Colonic mucosa (tissue), 4 donors: ENCODE data around the gene RHBDL3. TPM values are rescaled to one million over a fixed set of nuclear protein-coding genes. Genes with fewer than 3 reads are reported as not detected.

ENCODE experiments used
- DNase-seq: peaks from one replicate; pipeline ENCODE4 v3.0.0-alpha.2; 2020
- H3K27ac ChIP-seq: fragments of 200-600 bp; one replicate; pipeline ENCODE4 v1.8.0; 2021
- H3K27me3 ChIP-seq: fragments of 200-600 bp; one replicate; pipeline ENCODE4 v1.8.0; 2021
- H3K36me3 ChIP-seq: fragments of 200-600 bp; one replicate; pipeline ENCODE4 v1.8.0; 2021
- H3K4me1 ChIP-seq: fragments of 200-600 bp; one replicate; pipeline ENCODE4 v1.8.0; 2021; ENCODE audit warnings: mild to moderate bottlenecking
- H3K4me3 ChIP-seq: fragments of 200-600 bp; one replicate; pipeline ENCODE4 v1.8.0; 2021
- H3K9ac ChIP-seq, 2 donors: one replicate each; pipeline ENCODE4 v1.7.0; 2013; ENCODE audit warnings: control low read depth in 2 of 2, low read depth in 2 of 2, low read length in 2 of 2
- H3K9me3 ChIP-seq: fragments of 200-600 bp; one replicate; pipeline ENCODE4 v1.8.0; 2021
- intact Hi-C: fragments of 100-400 bp; cut with DNase I; formaldehyde crosslinking; loops from one replicate; pipeline ENCODE4 v1.14.1; 2022
- total RNA-seq, 2 donors: library from RNA; stranded (reverse); fragmentation: NEBNext Ultra II Directional in 1 of 2; extraction: Animal tissue kit (Norgen Biotek cat#: 25700) in 1 of 2; gene quantifications; one replicate each; pipeline ENCODE4 v1.2.1, GENCODE V29; 2021
- TF ChIP-seq, protein P1 (sequence below): fragments of 200-600 bp; IDR thresholded peaks from one replicate; pipeline ENCODE4 v1.8.0; 2022; ENCODE audit warnings: antibody characterized with exemption, mild to moderate bottlenecking
- donor health status: healthy.
- donor health status: DM: no; HTN: no; CAD: no.
- donor health status: DM: no; HTN: no; CAD: no.

The RHBDL3 gene
- total RNA-seq, 2 donors from 2014 or later, result 0.53 to 0.62 TPM

DNA sequence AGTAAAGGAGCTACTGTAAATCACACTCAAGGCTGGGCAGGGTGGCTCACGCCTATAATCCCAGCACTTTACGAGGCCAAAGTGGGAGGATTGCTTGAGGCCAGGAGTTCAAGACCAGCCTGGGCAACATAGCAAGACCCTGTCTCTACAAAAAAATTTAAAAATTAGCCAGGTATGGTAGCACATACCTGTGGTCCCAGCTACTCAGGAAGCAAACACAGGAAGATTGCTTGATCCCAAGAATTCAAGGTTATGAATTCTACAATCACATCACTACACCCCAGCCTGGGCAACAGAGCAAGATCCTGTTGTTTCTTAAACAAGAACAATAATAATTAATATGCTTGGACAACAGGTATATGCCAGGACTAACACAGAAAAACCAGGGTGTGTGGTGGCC is 13.2 kb downstream of the RHBDL3 start:
- H3K36me3 ChIP-seq, result no peaks in the 10 kb centered on the region
- H3K27ac ChIP-seq, result no peak overlapping the region
- no peak for DNase-seq
- no peaks in the 10 kb centered on the region for H3K9me3 ChIP-seq
- intact Hi-C loops, result no loop called here
- no peak overlapping the region for H3K9ac ChIP-seq
- H3K27me3 ChIP-seq, result no peaks in the 10 kb centered on the region
- TF ChIP-seq, protein P1, sequence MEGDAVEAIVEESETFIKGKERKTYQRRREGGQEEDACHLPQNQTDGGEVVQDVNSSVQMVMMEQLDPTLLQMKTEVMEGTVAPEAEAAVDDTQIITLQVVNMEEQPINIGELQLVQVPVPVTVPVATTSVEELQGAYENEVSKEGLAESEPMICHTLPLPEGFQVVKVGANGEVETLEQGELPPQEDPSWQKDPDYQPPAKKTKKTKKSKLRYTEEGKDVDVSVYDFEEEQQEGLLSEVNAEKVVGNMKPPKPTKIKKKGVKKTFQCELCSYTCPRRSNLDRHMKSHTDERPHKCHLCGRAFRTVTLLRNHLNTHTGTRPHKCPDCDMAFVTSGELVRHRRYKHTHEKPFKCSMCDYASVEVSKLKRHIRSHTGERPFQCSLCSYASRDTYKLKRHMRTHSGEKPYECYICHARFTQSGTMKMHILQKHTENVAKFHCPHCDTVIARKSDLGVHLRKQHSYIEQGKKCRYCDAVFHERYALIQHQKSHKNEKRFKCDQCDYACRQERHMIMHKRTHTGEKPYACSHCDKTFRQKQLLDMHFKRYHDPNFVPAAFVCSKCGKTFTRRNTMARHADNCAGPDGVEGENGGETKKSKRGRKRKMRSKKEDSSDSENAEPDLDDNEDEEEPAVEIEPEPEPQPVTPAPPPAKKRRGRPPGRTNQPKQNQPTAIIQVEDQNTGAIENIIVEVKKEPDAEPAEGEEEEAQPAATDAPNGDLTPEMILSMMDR, result no peak
- H3K4me1 ChIP-seq, result no peaks in the 10 kb centered on the region
- H3K4me3 ChIP-seq, result no peak overlapping the region

DNA sequence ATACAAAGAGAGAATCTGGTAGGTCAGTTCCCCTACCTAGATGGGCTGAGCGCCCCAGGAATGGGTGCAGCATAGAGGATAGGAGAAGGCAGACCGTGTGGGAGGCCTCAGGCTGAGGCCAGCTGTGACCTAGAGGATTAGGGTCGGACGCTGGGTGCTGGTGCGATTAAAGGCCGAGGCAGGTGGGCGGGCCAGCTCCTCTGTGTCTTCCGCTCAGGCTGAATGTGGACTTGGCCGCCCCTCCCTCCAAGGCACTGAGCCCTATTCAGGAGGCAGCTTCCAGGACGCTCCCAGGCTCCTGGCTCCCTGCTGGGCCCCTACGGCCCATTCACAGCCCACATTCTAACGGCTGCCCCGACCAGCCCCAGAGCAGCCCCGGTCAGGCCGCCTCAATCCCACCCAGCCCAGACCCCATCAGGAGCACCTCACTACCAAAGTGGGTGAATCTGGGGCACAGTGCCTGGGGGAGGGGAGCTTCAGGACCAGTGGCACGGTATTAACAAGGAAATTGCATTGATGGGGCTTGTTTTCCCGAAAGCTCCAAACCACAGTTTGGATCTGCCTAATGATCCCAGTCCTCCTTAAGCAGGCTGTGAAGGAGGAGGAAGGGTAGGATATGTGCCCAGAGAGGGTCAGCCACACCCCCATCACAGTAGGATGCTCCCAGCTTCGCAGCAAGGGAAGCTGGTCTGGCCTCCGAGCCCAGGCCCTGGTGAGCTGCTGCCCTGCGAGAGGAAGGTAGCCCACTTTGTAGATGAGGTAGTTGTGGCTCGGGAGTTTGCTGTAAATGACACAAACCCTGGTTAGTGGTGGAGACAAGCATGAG is 14.5 kb downstream of the RHBDL3 start:
- no peaks in the 10 kb centered on the region for H3K27me3 ChIP-seq
- intact Hi-C loops, result no loop called here
- H3K4me3 ChIP-seq, result no peak overlapping the region
- H3K4me1 ChIP-seq, result no peaks in the 10 kb centered on the region
- H3K27ac ChIP-seq, result no peak overlapping the region
- no peaks in the 10 kb centered on the region for H3K9me3 ChIP-seq
- TF ChIP-seq, protein P1, result no peak
- H3K36me3 ChIP-seq, result no peaks in the 10 kb centered on the region
- no peak overlapping the region for H3K9ac ChIP-seq
- DNase-seq, result no peak

DNA sequence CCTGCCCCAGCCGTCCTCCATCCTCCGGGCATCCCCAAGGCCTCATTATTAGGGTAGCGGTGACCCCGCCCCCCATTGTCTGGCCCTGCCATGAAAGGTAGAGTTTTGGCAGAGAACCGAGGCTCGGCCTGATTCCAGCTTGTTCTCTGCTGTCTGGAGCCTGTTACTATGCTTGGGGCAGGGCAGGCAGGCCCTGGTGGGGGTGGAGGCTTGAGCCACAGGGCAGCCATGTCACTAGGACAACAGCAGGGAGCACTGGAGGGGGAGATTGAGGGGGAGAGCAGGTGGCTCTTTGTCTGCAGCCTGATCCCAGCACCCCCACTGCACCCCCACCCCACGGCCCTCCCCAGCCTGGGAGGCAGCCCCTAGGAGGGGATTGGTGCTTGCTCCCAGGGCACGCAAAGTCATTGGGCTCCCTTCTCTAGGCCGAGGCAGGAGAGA is 15.4 kb downstream of the RHBDL3 start:
- H3K4me3 ChIP-seq, result no peak overlapping the region
- H3K9ac ChIP-seq, result no peak overlapping the region
- H3K27me3 ChIP-seq, result no peaks in the 10 kb centered on the region
- no peaks in the 10 kb centered on the region for H3K9me3 ChIP-seq
- no peaks in the 10 kb centered on the region for H3K4me1 ChIP-seq
- no peak overlapping the region for H3K27ac ChIP-seq
- H3K36me3 ChIP-seq, result no peaks in the 10 kb centered on the region
- no peak for DNase-seq
- intact Hi-C loops, result no loop called here
- TF ChIP-seq, protein P1, result no peak

GRCh38 chr17:32283745-32284201 is 18.1 kb downstream of the RHBDL3 start:
- intact Hi-C loops, result no loop called here
- no peaks in the 10 kb centered on the region for H3K36me3 ChIP-seq
- TF ChIP-seq, protein P1, result no peak
- H3K9ac ChIP-seq, result no peak overlapping the region
- no peaks in the 10 kb centered on the region for H3K9me3 ChIP-seq
- H3K4me3 ChIP-seq, result no peak overlapping the region
- no peaks in the 10 kb centered on the region for H3K4me1 ChIP-seq
- no peak overlapping the region for H3K27ac ChIP-seq
- H3K27me3 ChIP-seq, result no peaks in the 10 kb centered on the region
- no peak for DNase-seq

DNA sequence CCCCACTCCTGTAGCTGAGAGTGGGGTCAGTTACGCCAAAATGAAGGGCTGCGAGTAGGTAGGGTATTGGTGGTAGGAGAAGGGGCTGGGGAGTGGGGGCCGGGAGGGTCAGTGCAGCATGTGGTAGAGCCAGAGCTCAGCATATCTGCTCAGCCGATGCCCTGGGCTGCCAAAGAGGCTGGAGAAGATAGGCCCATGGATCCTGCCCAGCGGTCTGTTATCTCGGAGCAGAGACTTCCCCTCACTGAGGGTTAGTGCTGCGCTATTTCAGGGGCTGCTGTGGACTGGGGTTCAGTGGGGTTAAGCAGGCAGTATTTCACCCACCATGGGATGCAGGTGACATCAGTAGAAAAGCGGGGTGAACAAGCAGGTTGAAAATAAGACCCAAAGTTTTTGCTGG is 19.7 kb downstream of the RHBDL3 start:
- H3K9me3 ChIP-seq, result no peaks in the 10 kb centered on the region
- H3K4me3 ChIP-seq, result no peak overlapping the region
- H3K4me1 ChIP-seq, result no peaks in the 10 kb centered on the region
- no peak for DNase-seq
- no peaks in the 10 kb centered on the region for H3K36me3 ChIP-seq
- TF ChIP-seq, protein P1, result no peak
- no peak overlapping the region for H3K27ac ChIP-seq
- intact Hi-C loops, result no loop called here
- no peak overlapping the region for H3K9ac ChIP-seq
- H3K27me3 ChIP-seq, result no peaks in the 10 kb centered on the region
